PC-9 (cell line): ENCODE data around the gene MCTP1. TPM values are rescaled to one million over a fixed set of nuclear protein-coding genes. Genes with fewer than 3 reads are reported as not detected.

Experiments
- BruUV-seq: library from RNA; stranded (reverse); fragments of 400-500 nt; replicated peaks from 2 replicates; lab custom pipeline; 2021; lab: Mats Ljungman, UMichigan
- CTCF ChIA-PET: fragments of 300-600 bp; sonication (Branson Sonifier 250); formaldehyde crosslinking; loops from one replicate; lab custom pipeline; 2022; ENCODE audit warnings: antibody characterized with exemption; lab: Charles Lee
- POLR2A ChIA-PET: fragments of 300-600 bp; sonication (Branson Sonifier 250); formaldehyde crosslinking; loops from one replicate; lab custom pipeline; 2022; ENCODE audit warnings: antibody characterized with exemption; ENCODE audit not compliant: unreplicated experiment; lab: Charles Lee
- DNase-seq, 2 experiments: peaks; one replicate each; pipeline versions ENCODE4 v3.0.0 to v3.0.0-alpha.2; 2015 to 2022; ENCODE audit warnings: mixed read lengths in 1 of 2
- H2AFZ ChIP-seq: fragments of 200-600 bp; sonication (generic); 2 replicates; pipeline ENCODE4 v1.8.1; 2017; ENCODE audit warnings: antibody characterized with exemption
- H3F3A ChIP-seq: fragments of 200-600 bp; sonication (generic); 2 replicates; pipeline ENCODE4 v1.8.1; 2017; ENCODE audit warnings: antibody characterized with exemption, mild to moderate bottlenecking, low read depth; ENCODE audit not compliant: insufficient read depth
- H3K27ac ChIP-seq: fragments of 200-600 bp; sonication (generic); 2 replicates; pipeline ENCODE4 v1.6.1; 2016; ENCODE audit warnings: mixed run types
- H3K27me3 ChIP-seq: fragments of 200-600 bp; sonication (generic); 2 replicates; pipeline ENCODE4 v1.6.1; 2016; ENCODE audit warnings: low read depth, mixed run types; ENCODE audit not compliant: insufficient read depth
- H3K36me3 ChIP-seq: fragments of 200-600 bp; sonication (generic); 2 replicates; pipeline ENCODE4 v1.6.1; 2016; ENCODE audit warnings: low read depth, mixed run types
- H3K4me1 ChIP-seq: fragments of 200-600 bp; sonication (generic); replicated peaks from 2 replicates; pipeline ENCODE4 v1.6.1; 2016; ENCODE audit warnings: mixed run types; ENCODE audit not compliant: insufficient read depth
- H3K4me2 ChIP-seq: fragments of 200-600 bp; sonication (generic); 2 replicates; pipeline ENCODE4 v1.6.1; 2017; ENCODE audit warnings: mixed run types
- H3K4me3 ChIP-seq: fragments of 200-600 bp; sonication (generic); 2 replicates; pipeline ENCODE4 v1.6.1; 2016; ENCODE audit warnings: mixed run types
- H3K79me2 ChIP-seq: fragments of 200-600 bp; sonication (generic); 2 replicates; pipeline ENCODE4 v1.6.1; 2017; ENCODE audit warnings: low read depth, mixed run types
- H3K9me2 ChIP-seq: fragments of 200-600 bp; sonication (generic); 2 replicates; pipeline ENCODE4 v1.8.1; 2017; ENCODE audit warnings: mild to moderate bottlenecking; ENCODE audit not compliant: insufficient read depth
- H3K9me3 ChIP-seq: fragments of 200-600 bp; sonication (generic); 2 replicates; pipeline ENCODE4 v1.8.1; 2016; ENCODE audit warnings: low read depth; ENCODE audit not compliant: insufficient read depth
- H4K20me1 ChIP-seq: fragments of 200-600 bp; sonication (generic); 2 replicates; pipeline ENCODE4 v1.8.1; 2017; ENCODE audit not compliant: insufficient read depth
- CTCF ChIP-seq: fragments of 200-600 bp; sonication (generic); conservative IDR thresholded peaks from 2 replicates; pipeline ENCODE4 v1.6.1; 2017; ENCODE audit warnings: mixed run types, antibody characterized with exemption, mild to moderate bottlenecking, moderate library complexity
- EZH2 ChIP-seq: fragments of 200-600 bp; sonication (generic); IDR thresholded peaks from 2 replicates; pipeline ENCODE4 v1.8.0; 2017; ENCODE audit warnings: antibody characterized with exemption, low read depth
- intact Hi-C: fragments of 100-400 bp; cut with micrococcal nuclease; formaldehyde crosslinking; loops from one replicate; pipeline ENCODE4 v1.10.0; 2022; ENCODE audit not compliant: unreplicated experiment
- total RNA-seq: library from RNA; stranded (reverse); gene quantifications from 2 replicates; pipeline ENCODE4 v1.2.3, GENCODE V29; 2021

The MCTP1 gene
- total RNA-seq, 1 experiment from 2014 or later = 3.9 TPM

GRCh38 chr5:94863951-94864350, 420.9 kb downstream of the MCTP1 start:
- no TSS peak for BruUV-seq
- H3K9me3 ChIP-seq = no peaks in the 10 kb centered on the region
- intact Hi-C loops = no loop called here
- POLR2A ChIA-PET = no interaction called here
- H3K27ac ChIP-seq = no peak overlapping the region
- no peak overlapping the region for H3K4me2 ChIP-seq
- H4K20me1 ChIP-seq = no peaks in the 10 kb centered on the region
- H2AFZ ChIP-seq = no peak overlapping the region
- CTCF ChIA-PET = no interaction called here
- no peaks in the 10 kb centered on the region for H3K9me2 ChIP-seq
- H3K79me2 ChIP-seq = no peaks in the 10 kb centered on the region
- no peaks in the 10 kb centered on the region for H3K4me1 ChIP-seq
- H3K4me3 ChIP-seq = no peak overlapping the region
- no peak for TF ChIP-seq CTCF
- TF ChIP-seq EZH2 = no peak
- no peaks in the 10 kb centered on the region for H3K27me3 ChIP-seq
- DNase-seq = no peak
- H3F3A ChIP-seq = no peaks in the 10 kb centered on the region
- H3K36me3 ChIP-seq = no peaks in the 10 kb centered on the region

GRCh38 chr5:94857111-94857510, 427.8 kb downstream of the MCTP1 start:
- Histone ChIP-seq H3K4me1 (no peaks in the 10 kb centered on the region), H3F3A (no peaks in the 10 kb centered on the region), H3K27ac (no peak overlapping the region), H3K36me3 (no peaks in the 10 kb centered on the region), H3K4me2 (no peak overlapping the region), H3K9me3 (no peaks in the 10 kb centered on the region), H4K20me1 (no peaks in the 10 kb centered on the region), H2AFZ (no peak overlapping the region), H3K9me2 (no peaks in the 10 kb centered on the region), H3K27me3 (no peaks in the 10 kb centered on the region), H3K79me2 (no peaks in the 10 kb centered on the region), H3K4me3 (no peak overlapping the region)
- DNase-seq = no peak
- TF ChIP-seq CTCF (no peak), EZH2 (no peak)
- POLR2A ChIA-PET = no interaction called here
- CTCF ChIA-PET = no interaction called here
- BruUV-seq = no TSS peak
- intact Hi-C loops = no loop called here

GRCh38 chr5:94856257-94856800, 428.6 kb downstream of the MCTP1 start:
- no peak overlapping the region for H3K4me3 ChIP-seq
- no peaks in the 10 kb centered on the region for H3K4me1 ChIP-seq
- no peaks in the 10 kb centered on the region for H3K9me2 ChIP-seq
- CTCF ChIA-PET = no interaction called here
- no peaks in the 10 kb centered on the region for H3K79me2 ChIP-seq
- no peak overlapping the region for H2AFZ ChIP-seq
- H3K27ac ChIP-seq = no peak overlapping the region
- H3K36me3 ChIP-seq = no peaks in the 10 kb centered on the region
- POLR2A ChIA-PET = no interaction called here
- no TSS peak for BruUV-seq
- no peaks in the 10 kb centered on the region for H3K9me3 ChIP-seq
- intact Hi-C loops = no loop called here
- TF ChIP-seq CTCF = no peak
- TF ChIP-seq EZH2 = no peak
- DNase-seq = no peak
- H4K20me1 ChIP-seq = no peaks in the 10 kb centered on the region
- no peaks in the 10 kb centered on the region for H3F3A ChIP-seq
- H3K27me3 ChIP-seq = no peaks in the 10 kb centered on the region
- no peak overlapping the region for H3K4me2 ChIP-seq
